ENCODE results near the gene SPATA1. TPM values are rescaled to one million over a fixed set of nuclear protein-coding genes. Genes with fewer than 3 reads are reported as not detected.

Gene SPATA1
- total and polyA plus RNA-seq, 9 of the 15 experiments (the other 6 are each of a cell fraction or from before 2014, with no cell fraction given) = 0.79 to 2.9 (median 1.5) TPM

- Histone ChIP-seq H3K9me3 (replicated peaks; ENCODE audit: control insufficient read depth, insufficient read depth, low read depth, low read length) (no peaks in the 10 kb centered on the region), H3K79me2 (ENCODE audit: control insufficient read depth, insufficient read depth, low read length) (no peaks in the 10 kb centered on the region), H3K4me2 (ENCODE audit: insufficient read depth, low read length) (peak overlapping the region; percentile 71), H3K4me3 (no peak overlapping the region), H3K4me1 (replicated peaks in 1 of 2; ENCODE audit: control insufficient read depth in 2 of 2, insufficient read depth in 2 of 2, low read length in 2 of 2) (peaks cover 7 to 14% of the 10 kb centered on the region in 2 experiments), H3K9ac (ENCODE audit: insufficient read depth in 1 of 2, low read depth in 2 of 2, low read length in 2 of 2) (no peak overlapping the region), H3K27me3 (ENCODE audit: control insufficient read depth in 2 of 2, insufficient read depth in 2 of 2, low read length in 2 of 2) (no peaks in the 10 kb centered on the region), H3K27ac (ENCODE audit: extremely low read depth, low read depth, low read length) (no peak overlapping the region), H3K9me1 (ENCODE audit: control insufficient read depth, insufficient read depth, low read length) (no peaks in the 10 kb centered on the region), H2AFZ (ENCODE audit: low read depth, low read length) (peak overlapping the region; percentile 89; the same call in 1 of the 2 replicates), H3K36me3 (ENCODE audit: control insufficient read depth, insufficient read depth, low read length) (no peaks in the 10 kb centered on the region), H4K20me1 (replicated peaks; ENCODE audit: control insufficient read depth, insufficient read depth, low read length) (no peaks in the 10 kb centered on the region)
- TF ChIP-seq, protein P1, sequence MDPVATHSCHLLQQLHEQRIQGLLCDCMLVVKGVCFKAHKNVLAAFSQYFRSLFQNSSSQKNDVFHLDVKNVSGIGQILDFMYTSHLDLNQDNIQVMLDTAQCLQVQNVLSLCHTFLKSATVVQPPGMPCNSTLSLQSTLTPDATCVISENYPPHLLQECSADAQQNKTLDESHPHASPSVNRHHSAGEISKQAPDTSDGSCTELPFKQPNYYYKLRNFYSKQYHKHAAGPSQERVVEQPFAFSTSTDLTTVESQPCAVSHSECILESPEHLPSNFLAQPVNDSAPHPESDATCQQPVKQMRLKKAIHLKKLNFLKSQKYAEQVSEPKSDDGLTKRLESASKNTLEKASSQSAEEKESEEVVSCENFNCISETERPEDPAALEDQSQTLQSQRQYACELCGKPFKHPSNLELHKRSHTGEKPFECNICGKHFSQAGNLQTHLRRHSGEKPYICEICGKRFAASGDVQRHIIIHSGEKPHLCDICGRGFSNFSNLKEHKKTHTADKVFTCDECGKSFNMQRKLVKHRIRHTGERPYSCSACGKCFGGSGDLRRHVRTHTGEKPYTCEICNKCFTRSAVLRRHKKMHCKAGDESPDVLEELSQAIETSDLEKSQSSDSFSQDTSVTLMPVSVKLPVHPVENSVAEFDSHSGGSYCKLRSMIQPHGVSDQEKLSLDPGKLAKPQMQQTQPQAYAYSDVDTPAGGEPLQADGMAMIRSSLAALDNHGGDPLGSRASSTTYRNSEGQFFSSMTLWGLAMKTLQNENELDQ (CRISPR knock-in tag; IDR thresholded peaks at IDR 0.05; ENCODE audit: borderline replicate concordance) = no peak
- TF ChIP-seq TAF7 (tag; IDR thresholded peaks at IDR 0.05) (no peak), GATA2 (CRISPR knock-in tag; IDR thresholded peaks at IDR 0.05) (no peak), YY1 (IDR thresholded peaks at IDR 0.05; ENCODE audit: borderline replicate concordance in 1 of 3, control insufficient read depth in 1 of 3, extremely low read depth in 1 of 3, insufficient read depth in 3 of 3, insufficient read length in 1 of 3, insufficient replicate concordance in 2 of 3, low read depth in 1 of 3, low read length in 2 of 3) (no peak), DPF2 (IDR thresholded peaks at IDR 0.05) (0 out of 2 replicates have a peak, but pooled peaks have one; percentile 8), BRD4 (IDR thresholded peaks at IDR 0.05) (no peak), CBFA2T2 (conservative IDR thresholded peaks at IDR 0.05) (peak; percentile 29; the same call in 1 of the 2 replicates), CBFA2T3 (IDR thresholded peaks at IDR 0.05) (peak; percentile 54), ZNF124 (CRISPR knock-in tag; IDR thresholded peaks at IDR 0.05) (no peak)
- intact Hi-C loops (cut with micrococcal nuclease) (loop anchor here (5.0 kb wide), 3 partner anchors 61 to 671 kb away; partner anchors contain the start of gene PRKACB), in situ Hi-C loops (cut with MboI) (loop anchor here (25.0 kb wide), 1 partner anchor 691 kb away; no protein-coding TSS in a partner anchor)
- CTCF ChIA-PET (ENCODE audit: low intra/inter-chr PET ratio) = interaction anchor here (1.9 kb wide), 1 partner anchor 161 kb away, joined by 7 read pairs; no protein-coding TSS in a partner anchor
- DNase-seq (ENCODE audit: extremely low read depth in 1 of 4, low spot score in 3 of 4) (peak in 1 of 4 experiments; percentile 21), ATAC-seq (peak; percentile 35), FAIRE-seq (peak; percentile 81)
- BruUV-seq (replicated peaks) = no TSS peak
- POLR2A ChIA-PET = interaction anchor here (1.4 to 1.9 kb wide), 3 partner anchors 16 to 36 kb away, joined by 3 to 8 read pairs (median 5); partner anchors contain the start of gene CTBS
- WGBS (ENCODE audit: insufficient coverage, low coverage, missing lambda C conversion rate) = 4% methylated on average over 2 of the region's 2 CpGs
Observed at GRCh38 chr1:84603223-84603622, 97.0 kb downstream of the SPATA1 start.
